ENCODE measurements around the gene HBE1.

HBE1 gene

GRCh38 chr11:5231111-5231510, 38.6 kb downstream of the HBE1 start (continued):
- TF ChIP-seq, protein P1, sequence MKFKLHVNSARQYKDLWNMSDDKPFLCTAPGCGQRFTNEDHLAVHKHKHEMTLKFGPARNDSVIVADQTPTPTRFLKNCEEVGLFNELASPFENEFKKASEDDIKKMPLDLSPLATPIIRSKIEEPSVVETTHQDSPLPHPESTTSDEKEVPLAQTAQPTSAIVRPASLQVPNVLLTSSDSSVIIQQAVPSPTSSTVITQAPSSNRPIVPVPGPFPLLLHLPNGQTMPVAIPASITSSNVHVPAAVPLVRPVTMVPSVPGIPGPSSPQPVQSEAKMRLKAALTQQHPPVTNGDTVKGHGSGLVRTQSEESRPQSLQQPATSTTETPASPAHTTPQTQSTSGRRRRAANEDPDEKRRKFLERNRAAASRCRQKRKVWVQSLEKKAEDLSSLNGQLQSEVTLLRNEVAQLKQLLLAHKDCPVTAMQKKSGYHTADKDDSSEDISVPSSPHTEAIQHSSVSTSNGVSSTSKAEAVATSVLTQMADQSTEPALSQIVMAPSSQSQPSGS (tag by site-specific recombination; IDR thresholded peaks at IDR 0.05; ENCODE audit: low read depth), result no peak

DNA sequence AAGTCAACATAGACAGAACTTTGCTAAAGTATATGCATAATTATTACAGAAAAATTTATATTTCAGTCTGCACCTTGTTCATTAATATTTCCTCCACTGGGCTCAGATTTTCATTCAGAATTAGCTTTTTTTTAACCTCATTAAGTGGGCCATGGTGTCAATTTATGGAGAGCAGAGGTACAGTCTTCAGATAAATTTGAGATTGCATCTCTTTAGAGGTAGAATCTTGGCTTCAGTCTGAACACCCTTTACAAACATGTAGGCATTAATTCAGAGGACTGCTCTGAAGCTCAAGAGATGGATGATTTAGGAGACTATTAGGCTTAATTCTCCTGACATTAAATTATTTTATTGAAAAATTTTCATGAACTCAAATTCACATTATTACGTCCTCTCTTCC, 39.5 kb downstream of the HBE1 start:
- ChIA-PET CTCF (interaction anchor here (0.6 kb wide), 1 partner anchor 810 kb away, joined by 3 read pairs; no protein-coding TSS in a partner anchor), POLR2A (no interaction called here)
- no peaks in the 10 kb centered on the region for H3K4me1 ChIP-seq (ENCODE audit: control insufficient read depth, insufficient read depth, low read length)
- TF ChIP-seq ZNF19 (tag by site-specific recombination; IDR thresholded peaks at IDR 0.05; ENCODE audit: low read depth), result no peak
- no peaks in the 10 kb centered on the region for H3K9me3 ChIP-seq (ENCODE audit: control insufficient read depth, insufficient read depth, low read depth, low read length)
- H3K36me3 ChIP-seq (ENCODE audit: control insufficient read depth in 2 of 2, insufficient read depth in 1 of 2, low read length in 2 of 2), result no peaks in the 10 kb centered on the region
- H3K4me3 ChIP-seq (ENCODE audit: low read depth, low read length), result no peak overlapping the region
- no peak overlapping the region for H3K27ac ChIP-seq (ENCODE audit: extremely low read depth, low read depth, low read length)

DNA sequence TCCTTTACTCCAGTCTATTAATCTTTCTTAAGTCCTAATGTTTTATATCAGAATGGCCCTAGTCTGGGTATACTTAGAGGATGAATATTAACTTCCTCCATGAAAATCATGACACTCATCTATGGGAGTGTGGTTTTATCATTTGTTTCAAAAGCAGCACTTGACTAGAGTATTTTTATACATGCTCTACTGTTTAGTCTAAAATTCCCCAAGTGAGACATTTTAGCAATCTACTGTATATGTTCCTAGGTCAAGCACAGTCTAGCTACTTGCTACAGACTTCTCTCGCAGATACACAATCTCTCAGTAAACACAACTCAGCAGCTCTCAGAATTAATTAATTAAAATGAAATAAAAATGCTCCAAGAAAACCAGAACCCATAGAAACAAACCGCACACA, 39.9 kb downstream of the HBE1 start:
- ChIA-PET CTCF (interaction anchor here (0.6 kb wide), 1 partner anchor 810 kb away, joined by 3 read pairs; no protein-coding TSS in a partner anchor), POLR2A (no interaction called here)
- no peaks in the 10 kb centered on the region for H3K36me3 ChIP-seq (ENCODE audit: control insufficient read depth in 2 of 2, insufficient read depth in 1 of 2, low read length in 2 of 2)
- no peaks in the 10 kb centered on the region for H3K9me3 ChIP-seq (ENCODE audit: control insufficient read depth, insufficient read depth, low read depth, low read length)
- no peak overlapping the region for H3K27ac ChIP-seq (ENCODE audit: extremely low read depth, low read depth, low read length)
- TF ChIP-seq ZNF513 (tag by site-specific recombination; IDR thresholded peaks at IDR 0.05), result no peak
- no peak for TF ChIP-seq ZNF777 (tag by site-specific recombination; IDR thresholded peaks at IDR 0.05; ENCODE audit: borderline replicate concordance)
- no peak for TF ChIP-seq ZNF157 (tag by site-specific recombination; IDR thresholded peaks at IDR 0.05)
- no peak for TF ChIP-seq ZNF530 (tag by site-specific recombination; IDR thresholded peaks at IDR 0.05; ENCODE audit: low read depth)
- TF ChIP-seq, protein P2, sequence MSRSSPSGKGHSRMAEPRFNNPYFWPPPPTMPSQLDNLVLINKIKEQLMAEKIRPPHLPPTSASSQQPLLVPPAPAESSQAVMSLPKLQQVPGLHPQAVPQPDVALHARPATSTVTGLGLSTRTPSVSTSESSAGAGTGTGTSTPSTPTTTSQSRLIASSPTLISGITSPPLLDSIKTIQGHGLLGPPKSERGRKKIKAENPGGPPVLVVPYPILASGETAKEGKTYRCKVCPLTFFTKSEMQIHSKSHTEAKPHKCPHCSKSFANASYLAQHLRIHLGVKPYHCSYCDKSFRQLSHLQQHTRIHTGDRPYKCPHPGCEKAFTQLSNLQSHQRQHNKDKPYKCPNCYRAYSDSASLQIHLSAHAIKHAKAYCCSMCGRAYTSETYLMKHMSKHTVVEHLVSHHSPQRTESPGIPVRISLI (tag by site-specific recombination; IDR thresholded peaks at IDR 0.05), result no peak
- H3K4me3 ChIP-seq (ENCODE audit: low read depth, low read length), result no peak overlapping the region
- no peaks in the 10 kb centered on the region for H3K4me1 ChIP-seq (ENCODE audit: control insufficient read depth, insufficient read depth, low read length)

GRCh38 chr11:5229356-5229755, 40.4 kb downstream of the HBE1 start:
- Histone ChIP-seq H3K9me3 (ENCODE audit: control insufficient read depth, insufficient read depth, low read depth, low read length) (no peaks in the 10 kb centered on the region), H3K4me1 (ENCODE audit: control insufficient read depth, insufficient read depth, low read length) (no peaks in the 10 kb centered on the region), H3K27ac (ENCODE audit: extremely low read depth, low read depth, low read length) (no peak overlapping the region), H3K36me3 (ENCODE audit: control insufficient read depth in 2 of 2, insufficient read depth in 1 of 2, low read length in 2 of 2) (no peaks in the 10 kb centered on the region), H3K4me3 (ENCODE audit: low read depth, low read length) (no peak overlapping the region)
- no peak for TF ChIP-seq ELK4 (IDR thresholded peaks at IDR 0.05; ENCODE audit: borderline replicate concordance, low read depth, low read length)
- no peak for TF ChIP-seq ZNF571 (tag by site-specific recombination; IDR thresholded peaks at IDR 0.05)
- TF ChIP-seq FEZF1 (tag by site-specific recombination; IDR thresholded peaks at IDR 0.05), result no peak
- no peak for TF ChIP-seq ZSCAN4 (tag by site-specific recombination; IDR thresholded peaks at IDR 0.05)
- no peak for TF ChIP-seq ZNF549 (tag by site-specific recombination; IDR thresholded peaks at IDR 0.05)
- TF ChIP-seq BCL11B (tag by site-specific recombination; IDR thresholded peaks at IDR 0.05; ENCODE audit: low read depth), result no peak
- TF ChIP-seq, protein P3, sequence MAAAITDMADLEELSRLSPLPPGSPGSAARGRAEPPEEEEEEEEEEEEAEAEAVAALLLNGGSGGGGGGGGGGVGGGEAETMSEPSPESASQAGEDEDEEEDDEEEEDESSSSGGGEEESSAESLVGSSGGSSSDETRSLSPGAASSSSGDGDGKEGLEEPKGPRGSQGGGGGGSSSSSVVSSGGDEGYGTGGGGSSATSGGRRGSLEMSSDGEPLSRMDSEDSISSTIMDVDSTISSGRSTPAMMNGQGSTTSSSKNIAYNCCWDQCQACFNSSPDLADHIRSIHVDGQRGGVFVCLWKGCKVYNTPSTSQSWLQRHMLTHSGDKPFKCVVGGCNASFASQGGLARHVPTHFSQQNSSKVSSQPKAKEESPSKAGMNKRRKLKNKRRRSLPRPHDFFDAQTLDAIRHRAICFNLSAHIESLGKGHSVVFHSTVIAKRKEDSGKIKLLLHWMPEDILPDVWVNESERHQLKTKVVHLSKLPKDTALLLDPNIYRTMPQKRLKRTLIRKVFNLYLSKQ (tag by site-specific recombination; IDR thresholded peaks at IDR 0.05; ENCODE audit: borderline replicate concordance), result no peak
- no peak for TF ChIP-seq ZNF785 (tag by site-specific recombination; IDR thresholded peaks at IDR 0.05)
- TF ChIP-seq ZNF404 (tag by site-specific recombination; IDR thresholded peaks at IDR 0.05), result no peak
- TF ChIP-seq ZNF510 (tag by site-specific recombination; IDR thresholded peaks at IDR 0.05; ENCODE audit: insufficient replicate concordance), result no peak
- TF ChIP-seq ZNF16 (tag by site-specific recombination; IDR thresholded peaks at IDR 0.05; ENCODE audit: low read depth), result no peak
- POLR2A ChIA-PET, result no interaction called here
- CTCF ChIA-PET, result interaction anchor here (0.5 kb wide), 1 partner anchor 183 kb away, joined by 3 read pairs; no protein-coding TSS in a partner anchor

All from HEK293 (cell line).